Measurements from ENCODE around the gene CCDC9B. TPM values are rescaled to one million over a fixed set of nuclear protein-coding genes. Genes with fewer than 3 reads are reported as not detected.

CCDC9B gene
- polyA plus RNA-seq, 1 of the 3 experiments (the other 2 are of a cell fraction) = 13.7 TPM

- TF ChIP-seq TAF1 (IDR thresholded peaks at IDR 0.05; ENCODE audit: borderline replicate concordance, low read depth, low read length) = no peak
Measured at GRCh38 chr15:40302981-40303380, 37.8 kb downstream of the CCDC9B start (continued).

- Histone ChIP-seq H3K27me3 (ENCODE audit: insufficient read depth) (no peaks in the 10 kb centered on the region; the same call in 1 of the 2 replicates), H3K9me3 (no peaks in the 10 kb centered on the region), H3K4me3 (ENCODE audit: low read depth in 2 of 2, low read length in 1 of 2) (no peak overlapping the region), H3K79me2 (ENCODE audit: insufficient read depth) (no peaks in the 10 kb centered on the region), H3K4me2 (no peak overlapping the region), H3K9me2 (no peaks in the 10 kb centered on the region), H3K4me1 (ENCODE audit: control insufficient read depth in 1 of 2, insufficient read depth in 2 of 2, low read depth in 1 of 2, low read length in 1 of 2) (peaks cover 0 to 27% of the 10 kb centered on the region in 2 experiments; a peak in 2 of 4 replicates), H3K9ac (no peak overlapping the region), H4K20me1 (ENCODE audit: insufficient read depth) (no peaks in the 10 kb centered on the region), H3F3A (replicated peaks; ENCODE audit: insufficient read depth) (no peaks in the 10 kb centered on the region), H2AFZ (ENCODE audit: low read depth) (no peak overlapping the region), H3K36me3 (replicated peaks in 1 of 2; ENCODE audit: control insufficient read depth in 1 of 2, insufficient read depth in 2 of 2, low read length in 1 of 2) (no peaks in the 10 kb centered on the region), H3K27ac (ENCODE audit: low read depth in 2 of 2, low read length in 1 of 2) (peak overlapping the region in 1 of 2 experiments; percentile 89; a peak in 2 of 4 replicates)
- TF ChIP-seq POLR2AphosphoS5 (IDR thresholded peaks at IDR 0.05; ENCODE audit: low read depth, low read length) (no peak), JUND (IDR thresholded peaks at IDR 0.05) (no peak), TCF12 (IDR thresholded peaks at IDR 0.05) (no peak), EP300 (IDR thresholded peaks at IDR 0.05; ENCODE audit: borderline replicate concordance in 1 of 2, low read depth in 1 of 2, low read length in 1 of 2) (no peak), RAD21 (IDR thresholded peaks at IDR 0.05; ENCODE audit: low read length) (no peak), GATA2 (CRISPR knock-in tag; IDR thresholded peaks at IDR 0.05) (no peak), USF1 (IDR thresholded peaks at IDR 0.05; ENCODE audit: borderline replicate concordance, low read depth) (no peak), NRF1 (IDR thresholded peaks at IDR 0.05; ENCODE audit: low read depth, low read length) (no peak), IRF3 (IDR thresholded peaks at IDR 0.05; ENCODE audit: low read depth, low read length) (no peak), EZH2phosphoT487 (IDR thresholded peaks at IDR 0.05; ENCODE audit: borderline replicate concordance, low read depth) (no peak), SIN3A (IDR thresholded peaks at IDR 0.05; ENCODE audit: borderline replicate concordance, low read depth, low read length) (no peak), YY1 (IDR thresholded peaks at IDR 0.05; ENCODE audit: low read depth) (no peak), MXI1 (IDR thresholded peaks at IDR 0.05; ENCODE audit: low read depth, low read length) (no peak), NFIC (IDR thresholded peaks at IDR 0.05; ENCODE audit: borderline replicate concordance) (no peak), RFX5 (IDR thresholded peaks at IDR 0.05; ENCODE audit: low read length) (no peak), ZBTB33 (IDR thresholded peaks at IDR 0.05; ENCODE audit: borderline replicate concordance, low read depth) (no peak), RXRA (IDR thresholded peaks at IDR 0.05; ENCODE audit: borderline replicate concordance, low read depth) (no peak), GABPA (IDR thresholded peaks at IDR 0.05; ENCODE audit: low read depth) (no peak), TAF1 (IDR thresholded peaks at IDR 0.05; ENCODE audit: borderline replicate concordance, low read depth, low read length) (no peak), MAX (IDR thresholded peaks at IDR 0.05; ENCODE audit: low read depth) (no peak)
- POLR2A ChIA-PET = interaction anchor here (1.5 kb wide), 1 partner anchor 11 kb away, joined by 6 read pairs; no protein-coding TSS in a partner anchor
- DNase-seq = no peak
- WGBS (ENCODE audit: low lambda C conversion rate) = 72% methylated on average over 12 of the region's 19 CpGs
- CTCF ChIA-PET = interaction anchor here (1.3 to 66.3 kb wide), 7 partner anchors 11 to 257 kb away, joined by 4 to 2194 read pairs (median 28); partner anchors contain the start of genes ANKRD63, CCDC9B, DISP2 and INAFM2
Measured at GRCh38 chr15:40302288-40302886, 38.4 kb downstream of the CCDC9B start.

All from SK-N-SH (cell line).